Activated CD4-positive, alpha-beta T cell treated with anti-CD3 and anti-CD28 coated beads, Interleukin-2, amount 10 ng/mL, durations not matched to agents 24 days and 14 days (primary cell): ENCODE results near the gene SWT1. TPM values are rescaled to one million over a fixed set of nuclear protein-coding genes. Genes with fewer than 3 reads are reported as not detected.
"Not testable (repeated sequence)": the region's sequence is repeated elsewhere in the genome, so short reads cannot be mapped to it uniquely, and the experiment has no call there.

Experiments
- DNase-seq: peaks from one replicate; pipeline ENCODE4 v3.0.0; 2022
- H3K27ac Mint-ChIP-seq: one replicate; pipeline ENCODE4 v1.8.0; 2022; ENCODE audit warnings: mild to moderate bottlenecking, mixed read lengths
- H3K27me3 Mint-ChIP-seq: one replicate; pipeline ENCODE4 v1.8.0; 2022; ENCODE audit warnings: mixed read lengths
- H3K36me3 Mint-ChIP-seq: one replicate; pipeline ENCODE4 v1.8.0; 2022; ENCODE audit warnings: low read depth, mild to moderate bottlenecking, mixed read lengths
- H3K4me1 Mint-ChIP-seq: one replicate; pipeline ENCODE4 v1.8.0; 2021; ENCODE audit warnings: mixed read lengths
- H3K4me3 Mint-ChIP-seq: one replicate; pipeline ENCODE4 v1.8.0; 2022; ENCODE audit warnings: mild to moderate bottlenecking, moderate library complexity, mixed read lengths
- H3K9me3 Mint-ChIP-seq: one replicate; pipeline ENCODE4 v1.8.0; 2021; ENCODE audit warnings: mixed read lengths
- intact Hi-C: fragments of 100-400 bp; cut with micrococcal nuclease; formaldehyde crosslinking; loops from one replicate; pipeline ENCODE4 v1.15.1; 2023
- total RNA-seq: library from RNA; stranded (reverse); gene quantifications from 2 replicates; pipeline ENCODE4 v1.2.3, GENCODE V29; 2022

Gene SWT1
- total RNA-seq, 1 donor from 2014 or later, result 1.8 TPM

GRCh38 chr1:185155600-185156287 is 1.2 kb upstream of the SWT1 start:
- Mint-ChIP-seq H3K4me1 (peaks cover 49% of the 10 kb centered on the region), H3K27me3 (no peaks in the 10 kb centered on the region), H3K36me3 (peaks cover 14% of the 10 kb centered on the region), H3K4me3 (peak overlapping the region; percentile 98), H3K27ac (peak overlapping the region; percentile 98), H3K9me3 (no peaks in the 10 kb centered on the region)
- intact Hi-C loops, result loop anchor here (1.0 to 10.0 kb wide), 8 partner anchors 15 to 1199 kb away; partner anchors contain the start of genes NIBAN1 and RNF2
- peak; percentile 71 for DNase-seq

- Mint-ChIP-seq H3K36me3 (peaks cover 11% of the 10 kb centered on the region), H3K4me1 (peaks cover 50% of the 10 kb centered on the region), H3K4me3 (peak overlapping the region; percentile 98), H3K27me3 (no peaks in the 10 kb centered on the region), H3K9me3 (no peaks in the 10 kb centered on the region), H3K27ac (peak overlapping the region; percentile 98)
- DNase-seq, result no peak
- intact Hi-C loops, result loop anchor here (1.0 to 10.0 kb wide), 8 partner anchors 14 to 1200 kb away; partner anchors contain the start of genes NIBAN1 and RNF2
Measured at GRCh38 chr1:185156288-185156853, 596 bp upstream of the SWT1 start.

GRCh38 chr1:185157599-185158412 is 839 bp downstream of the SWT1 start:
- Mint-ChIP-seq H3K4me3 (peak overlapping the region; percentile 98), H3K9me3 (no peaks in the 10 kb centered on the region), H3K4me1 (peaks cover 48% of the 10 kb centered on the region), H3K36me3 (peaks cover 4% of the 10 kb centered on the region), H3K27ac (peak overlapping the region; percentile 98), H3K27me3 (no peaks in the 10 kb centered on the region)
- DNase-seq, result no peak
- intact Hi-C loops, result loop anchor here (1.0 to 10.0 kb wide), 10 partner anchors 13 to 1217 kb away; partner anchors contain the start of genes NIBAN1, ODR4 and TPR

- Mint-ChIP-seq H3K27me3 (no peaks in the 10 kb centered on the region), H3K4me1 (peaks cover 42% of the 10 kb centered on the region), H3K4me3 (peak overlapping the region; percentile 42), H3K36me3 (peaks cover 5% of the 10 kb centered on the region), H3K9me3 (no peaks in the 10 kb centered on the region), H3K27ac (no peak overlapping the region)
- no peak for DNase-seq
- intact Hi-C loops, result loop anchor here (5.0 to 10.0 kb wide), 2 partner anchors 276 to 514 kb away; no protein-coding TSS in a partner anchor
Measured at GRCh38 chr1:185158800-185159199, 1.8 kb downstream of the SWT1 start.

- DNase-seq, result no peak
- peaks cover 41% of the 10 kb centered on the region for H3K4me1 Mint-ChIP-seq
- H3K27me3 Mint-ChIP-seq, result no peaks in the 10 kb centered on the region
- no peaks in the 10 kb centered on the region for H3K9me3 Mint-ChIP-seq
- peak overlapping the region; percentile 2 for H3K4me3 Mint-ChIP-seq
- peaks cover 5% of the 10 kb centered on the region for H3K36me3 Mint-ChIP-seq
- intact Hi-C loops, result loop anchor here (5.0 to 10.0 kb wide), 2 partner anchors 275 to 512 kb away; no protein-coding TSS in a partner anchor
- peak overlapping the region; percentile 3 for H3K27ac Mint-ChIP-seq
Measured at GRCh38 chr1:185159966-185160365, 3.0 kb downstream of the SWT1 start.

- intact Hi-C loops, result no loop called here
- H3K9me3 Mint-ChIP-seq, result no peaks in the 10 kb centered on the region
- no peaks in the 10 kb centered on the region for H3K27me3 Mint-ChIP-seq
- H3K27ac Mint-ChIP-seq, result no peak overlapping the region
- no peak for DNase-seq
- H3K36me3 Mint-ChIP-seq, result peaks cover 5% of the 10 kb centered on the region
- peaks cover 37% of the 10 kb centered on the region for H3K4me1 Mint-ChIP-seq
- H3K4me3 Mint-ChIP-seq, result no peak overlapping the region
Measured at GRCh38 chr1:185162491-185162890, 5.5 kb downstream of the SWT1 start.

- Mint-ChIP-seq H3K36me3 (peaks cover 3% of the 10 kb centered on the region), H3K4me1 (peaks cover 17% of the 10 kb centered on the region)
Measured at GRCh38 chr1:185166106-185166505, 9.1 kb downstream of the SWT1 start.

GRCh38 chr1:185170291-185170848 is 13.4 kb downstream of the SWT1 start:
- no peaks in the 10 kb centered on the region for H3K27me3 Mint-ChIP-seq
- no peak overlapping the region for H3K4me3 Mint-ChIP-seq
- intact Hi-C loops, result loop anchor here (1.0 to 2.0 kb wide), 3 partner anchors 14 to 365 kb away; partner anchors contain the start of genes SWT1 and TRMT1L
- H3K4me1 Mint-ChIP-seq, result peaks cover 9% of the 10 kb centered on the region
- peaks cover 2% of the 10 kb centered on the region for H3K36me3 Mint-ChIP-seq
- no peaks in the 10 kb centered on the region for H3K9me3 Mint-ChIP-seq
- DNase-seq, result peak; percentile 85
- H3K27ac Mint-ChIP-seq, result no peak overlapping the region

More at GRCh38 chr1:185166106-185166505, 9.1 kb downstream of the SWT1 start:
- DNase-seq, result no peak
- H3K9me3 Mint-ChIP-seq, result no peaks in the 10 kb centered on the region
- intact Hi-C loops, result no loop called here
- no peak overlapping the region for H3K4me3 Mint-ChIP-seq
- H3K27ac Mint-ChIP-seq, result no peak overlapping the region
- no peaks in the 10 kb centered on the region for H3K27me3 Mint-ChIP-seq

GRCh38 chr1:185193756-185194155 is 36.8 kb downstream of the SWT1 start:
- no peak overlapping the region for H3K4me3 Mint-ChIP-seq
- H3K36me3 Mint-ChIP-seq, result peaks cover 8% of the 10 kb centered on the region
- intact Hi-C loops, result no loop called here
- no peak for DNase-seq
- H3K27ac Mint-ChIP-seq, result no peak overlapping the region
- H3K4me1 Mint-ChIP-seq, result no peaks in the 10 kb centered on the region
- H3K9me3 Mint-ChIP-seq, result peaks cover 5% of the 10 kb centered on the region
- no peaks in the 10 kb centered on the region for H3K27me3 Mint-ChIP-seq

- H3K9me3 Mint-ChIP-seq, result peaks cover 15% of the 10 kb centered on the region
- H3K36me3 Mint-ChIP-seq, DNase-seq, H3K4me1 Mint-ChIP-seq, H3K4me3 Mint-ChIP-seq, H3K27ac Mint-ChIP-seq, H3K27me3 Mint-ChIP-seq, intact Hi-C loops: not testable (repeated sequence)
Measured at GRCh38 chr1:185198712-185199111, 41.7 kb downstream of the SWT1 start.

- no peaks in the 10 kb centered on the region for H3K27me3 Mint-ChIP-seq
Measured at GRCh38 chr1:185200889-185201288, 43.9 kb downstream of the SWT1 start.

GRCh38 chr1:185207170-185207569 is 50.2 kb downstream of the SWT1 start:
- H3K27ac Mint-ChIP-seq, result no peak overlapping the region

More at GRCh38 chr1:185200889-185201288, 43.9 kb downstream of the SWT1 start:
- H3K27ac Mint-ChIP-seq, result no peak overlapping the region
- peaks cover 15% of the 10 kb centered on the region for H3K9me3 Mint-ChIP-seq
- H3K4me3 Mint-ChIP-seq, result no peak overlapping the region
- intact Hi-C loops, result no loop called here
- no peaks in the 10 kb centered on the region for H3K4me1 Mint-ChIP-seq
- H3K36me3 Mint-ChIP-seq, result peaks cover 7% of the 10 kb centered on the region
- no peak for DNase-seq

GRCh38 chr1:185207980-185208602 is 51.1 kb downstream of the SWT1 start:
- Mint-ChIP-seq H3K4me1 (no peaks in the 10 kb centered on the region), H3K27me3 (no peaks in the 10 kb centered on the region), H3K9me3 (peaks cover 16% of the 10 kb centered on the region), H3K4me3 (no peak overlapping the region), H3K27ac (no peak overlapping the region), H3K36me3 (peaks cover 9% of the 10 kb centered on the region)
- no peak for DNase-seq
- intact Hi-C loops, result no loop called here

More at GRCh38 chr1:185207170-185207569, 50.2 kb downstream of the SWT1 start:
- no peak overlapping the region for H3K4me3 Mint-ChIP-seq
- peaks cover 9% of the 10 kb centered on the region for H3K36me3 Mint-ChIP-seq
- H3K9me3 Mint-ChIP-seq, result peaks cover 16% of the 10 kb centered on the region
- no peaks in the 10 kb centered on the region for H3K27me3 Mint-ChIP-seq
- DNase-seq, result no peak
- H3K4me1 Mint-ChIP-seq, result no peaks in the 10 kb centered on the region
- intact Hi-C loops, result no loop called here
